ENCODE results near the gene ZSCAN10. TPM values are rescaled to one million over a fixed set of nuclear protein-coding genes. Genes with fewer than 3 reads are reported as not detected.
A peak's percentile ranks its signal among the peaks of the same experiment; 100 is the strongest.
"Not testable (repeated sequence)": the region's sequence is repeated elsewhere in the genome, so short reads cannot be mapped to it uniquely, and the experiment has no call there.

The ZSCAN10 gene
- total RNA-seq, 1 donor from 2014 or later, result 50.7 TPM

GRCh38 chr16:3085868-3086595 is 13.1 kb downstream of the ZSCAN10 start:
- no peak for DNase-seq (ENCODE audit: low spot score)
- Mint-ChIP-seq H3K4me3 (ENCODE audit: unreplicated experiment) (no peak overlapping the region), H3K36me3 (ENCODE audit: low read depth, unreplicated experiment) (peaks cover 5% of the 10 kb centered on the region), H3K4me1 (ENCODE audit: unreplicated experiment) (peaks cover 43% of the 10 kb centered on the region), H3K27ac (ENCODE audit: unreplicated experiment) (peak overlapping the region; percentile 86), H3K9me3 (ENCODE audit: unreplicated experiment) (no peaks in the 10 kb centered on the region), H3K27me3 (ENCODE audit: unreplicated experiment) (peaks cover 11% of the 10 kb centered on the region)
- no peak for TF ChIP-seq CTCF (IDR thresholded peaks at IDR 0.05; ENCODE audit: unreplicated experiment)

GRCh38 chr16:3084969-3085670 is 14.0 kb downstream of the ZSCAN10 start:
- no peak for TF ChIP-seq CTCF (IDR thresholded peaks at IDR 0.05; ENCODE audit: unreplicated experiment)
- Mint-ChIP-seq H3K27me3 (ENCODE audit: unreplicated experiment) (peaks cover 8% of the 10 kb centered on the region), H3K4me1 (ENCODE audit: unreplicated experiment) (peaks cover 43% of the 10 kb centered on the region), H3K4me3 (ENCODE audit: unreplicated experiment) (peak overlapping the region; percentile 10), H3K36me3 (ENCODE audit: low read depth, unreplicated experiment) (no peaks in the 10 kb centered on the region), H3K27ac (ENCODE audit: unreplicated experiment) (peak overlapping the region; percentile 19), H3K9me3 (ENCODE audit: unreplicated experiment) (no peaks in the 10 kb centered on the region)
- DNase-seq (ENCODE audit: low spot score), result no peak

- no peaks in the 10 kb centered on the region for H3K9me3 Mint-ChIP-seq (ENCODE audit: unreplicated experiment)
- H3K4me1 Mint-ChIP-seq (ENCODE audit: unreplicated experiment), result peaks cover 43% of the 10 kb centered on the region
- H3K27ac Mint-ChIP-seq (ENCODE audit: unreplicated experiment), result peak overlapping the region; percentile 19
- no peaks in the 10 kb centered on the region for H3K36me3 Mint-ChIP-seq (ENCODE audit: low read depth, unreplicated experiment)
- no peak for DNase-seq (ENCODE audit: low spot score)
- H3K4me3 Mint-ChIP-seq (ENCODE audit: unreplicated experiment), result no peak overlapping the region
- TF ChIP-seq CTCF (IDR thresholded peaks at IDR 0.05; ENCODE audit: unreplicated experiment), result no peak
- peaks cover 8% of the 10 kb centered on the region for H3K27me3 Mint-ChIP-seq (ENCODE audit: unreplicated experiment)
Observed at GRCh38 chr16:3084491-3084890, 14.6 kb downstream of the ZSCAN10 start.

- H3K27ac Mint-ChIP-seq (ENCODE audit: unreplicated experiment); H3K27me3 Mint-ChIP-seq (ENCODE audit: unreplicated experiment); H3K9me3 Mint-ChIP-seq (ENCODE audit: unreplicated experiment); DNase-seq (ENCODE audit: low spot score); H3K36me3 Mint-ChIP-seq (ENCODE audit: low read depth, unreplicated experiment): not testable (repeated sequence)
- H3K4me1 Mint-ChIP-seq (ENCODE audit: unreplicated experiment), result peaks cover 39% of the 10 kb centered on the region
- H3K4me3 Mint-ChIP-seq (ENCODE audit: unreplicated experiment), result peak overlapping the region; percentile 42
Observed at GRCh38 chr16:3083408-3083807, 15.7 kb downstream of the ZSCAN10 start.

- DNase-seq (ENCODE audit: low spot score); H3K27me3 Mint-ChIP-seq (ENCODE audit: unreplicated experiment); H3K9me3 Mint-ChIP-seq (ENCODE audit: unreplicated experiment); H3K4me3 Mint-ChIP-seq (ENCODE audit: unreplicated experiment); H3K27ac Mint-ChIP-seq (ENCODE audit: unreplicated experiment): not testable (repeated sequence)
- Mint-ChIP-seq H3K36me3 (ENCODE audit: low read depth, unreplicated experiment) (peaks cover 15% of the 10 kb centered on the region), H3K4me1 (ENCODE audit: unreplicated experiment) (peaks cover 26% of the 10 kb centered on the region)
Observed at GRCh38 chr16:3081957-3082356, 17.1 kb downstream of the ZSCAN10 start.

- H3K4me1 Mint-ChIP-seq (ENCODE audit: unreplicated experiment), result peaks cover 12% of the 10 kb centered on the region
- no peak for TF ChIP-seq CTCF (IDR thresholded peaks at IDR 0.05; ENCODE audit: unreplicated experiment)
- H3K27me3 Mint-ChIP-seq (ENCODE audit: unreplicated experiment), result peaks cover 3% of the 10 kb centered on the region
- H3K4me3 Mint-ChIP-seq (ENCODE audit: unreplicated experiment), result no peak overlapping the region
- no peak for DNase-seq (ENCODE audit: low spot score)
- peaks cover 23% of the 10 kb centered on the region for H3K36me3 Mint-ChIP-seq (ENCODE audit: low read depth, unreplicated experiment)
- no peaks in the 10 kb centered on the region for H3K9me3 Mint-ChIP-seq (ENCODE audit: unreplicated experiment)
- no peak overlapping the region for H3K27ac Mint-ChIP-seq (ENCODE audit: unreplicated experiment)
Observed at GRCh38 chr16:3080024-3080423, 19.1 kb downstream of the ZSCAN10 start.
